Naive thymus-derived CD4-positive, alpha-beta T cell (primary cell): Measurements from ENCODE around the gene TRAPPC14. TPM values are rescaled to one million over a fixed set of nuclear protein-coding genes. Genes with fewer than 3 reads are reported as not detected.

ENCODE experiments used
- ATAC-seq: fragments of 150-1000 bp; cut with Tn5 transposase; 2 replicates; pipeline ENCODE4 v1.10.0; 2021; ENCODE audit warnings: mild to moderate bottlenecking, moderate library complexity
- CTCF ChIA-PET: fragments of 350-600 bp; sonication (Branson Sonifier 250); formaldehyde crosslinking; loops from one replicate; lab custom pipeline; 2021; ENCODE audit warnings: antibody characterized with exemption; lab: Charles Lee
- POLR2A ChIA-PET: fragments of 350-600 bp; sonication (Branson Sonifier 250); formaldehyde crosslinking; loops from one replicate; lab custom pipeline; 2021; ENCODE audit warnings: antibody characterized with exemption, inconsistent platforms; lab: Charles Lee
- DNase-seq, 9 donors: peaks; one replicate each; pipeline versions ENCODE4 v3.0.0 to v3.0.0-alpha.2; 2020 to 2022; ENCODE audit warnings: mixed read lengths in 1 of 9
- H3K27ac ChIP-seq: one replicate; pipeline ENCODE4 v1.7.0; 2013; ENCODE audit warnings: mild to moderate bottlenecking, low read depth, low read length, moderate library complexity
- H3K27me3 ChIP-seq, 2 donors: one replicate each; pipeline ENCODE4 v1.7.0; 2013; ENCODE audit warnings: low read length in 2 of 2, mild to moderate bottlenecking in 2 of 2, moderate library complexity in 2 of 2; ENCODE audit not compliant: control insufficient read depth in 2 of 2, insufficient read depth in 2 of 2
- H3K36me3 ChIP-seq, 3 experiments: 1 replicate in 2 of 3; 2 replicates in 1 of 3; pipeline ENCODE4 v1.7.0; 2013; ENCODE audit warnings: low read length in 3 of 3, mild to moderate bottlenecking in 3 of 3, moderate library complexity in 1 of 3; ENCODE audit not compliant: insufficient read depth in 3 of 3, control insufficient read depth in 2 of 3
- H3K4me1 ChIP-seq, 2 donors: one replicate each; pipeline ENCODE4 v1.7.0; 2013; ENCODE audit warnings: low read length in 2 of 2, mild to moderate bottlenecking in 2 of 2, moderate library complexity in 1 of 2; ENCODE audit not compliant: control insufficient read depth in 2 of 2, insufficient read depth in 2 of 2
- H3K4me3 ChIP-seq: 2 replicates; pipeline ENCODE4 v1.7.0; 2013; ENCODE audit warnings: mild to moderate bottlenecking, low read length
- H3K9me3 ChIP-seq, 3 experiments: 1 replicate in 2 of 3; 2 replicates in 1 of 3; pipeline ENCODE4 v1.7.0; 2013; ENCODE audit warnings: low read length in 3 of 3; ENCODE audit not compliant: control insufficient read depth in 2 of 3
- H3K27ac Mint-ChIP-seq, 9 donors: one replicate each; pipeline ENCODE4 v1.8.0; 2020 to 2022; ENCODE audit warnings: mixed read lengths in 9 of 9, mild to moderate bottlenecking in 8 of 9, moderate library complexity in 5 of 9, inconsistent platforms in 2 of 9
- H3K27me3 Mint-ChIP-seq, 5 donors: one replicate each; pipeline ENCODE4 v1.8.0; 2021 to 2022; ENCODE audit warnings: mixed read lengths in 5 of 5, mild to moderate bottlenecking in 1 of 5
- H3K36me3 Mint-ChIP-seq, 5 donors: one replicate each; pipeline ENCODE4 v1.8.0; 2020 to 2022; ENCODE audit warnings: mixed read lengths in 5 of 5, mild to moderate bottlenecking in 3 of 5, inconsistent platforms in 1 of 5
- H3K4me1 Mint-ChIP-seq, 7 donors: one replicate each; pipeline ENCODE4 v1.8.0; 2020 to 2022; ENCODE audit warnings: mixed read lengths in 7 of 7, mild to moderate bottlenecking in 3 of 7, inconsistent platforms in 1 of 7
- H3K4me3 Mint-ChIP-seq, 10 donors: one replicate each; pipeline ENCODE4 v1.8.0; 2020 to 2022; ENCODE audit warnings: mild to moderate bottlenecking in 10 of 10, mixed read lengths in 10 of 10, moderate library complexity in 6 of 10, inconsistent platforms in 2 of 10
- H3K9me3 Mint-ChIP-seq, 11 donors: one replicate each; pipeline ENCODE4 v1.8.0; 2020 to 2022; ENCODE audit warnings: mixed read lengths in 11 of 11, mild to moderate bottlenecking in 4 of 11, inconsistent platforms in 1 of 11, moderate library complexity in 1 of 11
- intact Hi-C, 2 donors: fragments of 100-400 bp; cut with micrococcal nuclease; formaldehyde crosslinking; loops; one replicate each; pipeline ENCODE4 v1.15.1; 2023
- polyA plus RNA-seq, 2 donors: library from polyadenylated mRNA; unstranded; fragments of 300-500 nt; fragmentation: Illumina TruSeq; gene quantifications; one replicate each; pipeline ENCODE4 v1.2.3, GENCODE V29; 2021
- total RNA-seq, 6 experiments: library from RNA in 5 of 6; stranded (reverse) in 5 of 6; gene quantifications; 1 replicate in 5 of 6; 2 replicates in 1 of 6; pipeline ENCODE4 v1.2.3 and lab custom pipeline; 2021 to 2026

The TRAPPC14 gene
- total and polyA plus RNA-seq, 7 experiments from 2014 or later: 3.2 to 102 (median 63.8) TPM

- H3K4me3 ChIP-seq: peak overlapping the region; percentile 99
- no peak for DNase-seq
- peak overlapping the region; percentile 98 for H3K27ac ChIP-seq
- POLR2A ChIA-PET: interaction anchor here (0.6 to 2.8 kb wide), 22 partner anchors 8 to 345 kb away, joined by 3 to 15 read pairs (median 4); partner anchors contain the start of genes AP4M1, GAL3ST4, GPC2 and MCM7
- no peak for ATAC-seq
- H3K27me3 ChIP-seq: no peaks in the 10 kb centered on the region
- CTCF ChIA-PET: interaction anchor here (0.5 to 3.3 kb wide), 8 partner anchors 8 to 213 kb away, joined by 3 to 8 read pairs (median 4); no protein-coding TSS in a partner anchor
- Mint-ChIP-seq H3K4me3 (peak overlapping the region; percentile 66 to 100 (median 91)), H3K36me3 (peaks cover 0 to 5% (median 0%) of the 10 kb centered on the region in 5 donors), H3K9me3 (peaks cover 0 to 4% (median 0%) of the 10 kb centered on the region in 11 donors), H3K27me3 (no peaks in the 10 kb centered on the region), H3K27ac (peak overlapping the region in 8 of 9 donors; percentile 62 to 86 (median 80)), H3K4me1 (peaks cover 13 to 51% (median 33%) of the 10 kb centered on the region in 7 donors)
- H3K4me1 ChIP-seq: peaks cover 20 to 33% of the 10 kb centered on the region in 2 donors
- H3K9me3 ChIP-seq: no peaks in the 10 kb centered on the region
- intact Hi-C loops: no loop called here
- H3K36me3 ChIP-seq: peaks cover 0 to 22% (median 0%) of the 10 kb centered on the region in 3 experiments
Measured at GRCh38 chr7:100128637-100128963, 29.9 kb downstream of the TRAPPC14 start.

GRCh38 chr7:100127866-100128636 lies 30.5 kb downstream of the TRAPPC14 start:
- peak overlapping the region; percentile 98 for H3K27ac ChIP-seq
- H3K27me3 ChIP-seq: no peaks in the 10 kb centered on the region
- Mint-ChIP-seq H3K4me3 (peak overlapping the region; percentile 66 to 100 (median 91)), H3K27ac (peak overlapping the region; percentile 62 to 89 (median 81)), H3K4me1 (peaks cover 13 to 51% (median 33%) of the 10 kb centered on the region in 7 donors), H3K36me3 (peaks cover 0 to 5% (median 0%) of the 10 kb centered on the region in 5 donors), H3K27me3 (no peaks in the 10 kb centered on the region), H3K9me3 (peaks cover 0 to 4% (median 0%) of the 10 kb centered on the region in 11 donors)
- H3K4me3 ChIP-seq: peak overlapping the region; percentile 99
- ChIA-PET CTCF (interaction anchor here (0.6 to 3.3 kb wide), 5 partner anchors 39 to 212 kb away, joined by 3 to 8 read pairs (median 6); no protein-coding TSS in a partner anchor), POLR2A (interaction anchor here (0.6 to 2.8 kb wide), 24 partner anchors 8 to 346 kb away, joined by 3 to 15 read pairs (median 4); partner anchors contain the start of genes AP4M1, GAL3ST4, GPC2 and MCM7)
- DNase-seq (peak in 7 of 9 donors; percentile 16 to 41 (median 27)), ATAC-seq (no peak)
- no peaks in the 10 kb centered on the region for H3K9me3 ChIP-seq
- intact Hi-C loops: loop anchor here (1.0 to 2.0 kb wide), 11 partner anchors 9 to 411 kb away; partner anchors contain the start of genes AP4M1 (in 2 of the 2), CNPY4 (in 2 of the 2), LAMTOR4 (in 2 of the 2) and MCM7 (in 2 of the 2)
- H3K36me3 ChIP-seq: peaks cover 0 to 23% (median 0%) of the 10 kb centered on the region in 3 experiments
- H3K4me1 ChIP-seq: peaks cover 20 to 33% of the 10 kb centered on the region in 2 donors

- POLR2A ChIA-PET: interaction anchor here (0.6 to 7.6 kb wide), 29 partner anchors 9 to 356 kb away, joined by 3 to 107 read pairs (median 5); partner anchors contain the start of genes AP4M1, COPS6, GAL3ST4 and GPC2
- Mint-ChIP-seq H3K4me1 (peaks cover 13 to 46% (median 26%) of the 10 kb centered on the region in 7 donors), H3K27ac (peak within 1 kb of the TSS; percentile 98 to 100 (median 99)), H3K9me3 (peaks cover 0 to 4% (median 0%) of the 10 kb centered on the region in 11 donors), H3K36me3 (peaks cover 0 to 12% (median 0%) of the 10 kb centered on the region in 5 donors), H3K4me3 (peak within 1 kb of the TSS; percentile 95 to 100 (median 98)), H3K27me3 (no peaks in the 10 kb centered on the region)
- H3K36me3 ChIP-seq: peaks cover 0 to 32% (median 0%) of the 10 kb centered on the region in 3 experiments
- CTCF ChIA-PET: interaction anchor here (0.7 kb wide), 1 partner anchor 149 kb away, joined by 3 read pairs; no protein-coding TSS in a partner anchor
- DNase-seq: peak; percentile 80 to 95 (median 91)
- H3K27me3 ChIP-seq: no peaks in the 10 kb centered on the region
- H3K9me3 ChIP-seq: no peaks in the 10 kb centered on the region
- H3K4me1 ChIP-seq: peaks cover 20 to 25% of the 10 kb centered on the region in 2 donors
- intact Hi-C loops: loop anchor here (1.0 to 2.0 kb wide), 12 partner anchors 8 to 412 kb away; partner anchors contain the start of genes AP4M1 (in 2 of the 2), CNPY4 (in 2 of the 2), LAMTOR4 (in 2 of the 2) and MCM7 (in 2 of the 2)
- ATAC-seq: peak; percentile 95
- peak within 1 kb of the TSS; percentile 98 for H3K27ac ChIP-seq
- H3K4me3 ChIP-seq: peak within 1 kb of the TSS; percentile 99
Measured at GRCh38 chr7:100126931-100127865, 31.3 kb downstream of the TRAPPC14 start, which contains the start of gene MBLAC1. TSS of gene MBLAC1 (plus strand) at chr7:100126967. CDS start at chr7:100127396, 429 bp downstream.

- peak overlapping the region; percentile 98 to 100 (median 99) for H3K27ac Mint-ChIP-seq
- POLR2A ChIA-PET: interaction anchor here (0.6 to 7.6 kb wide), 20 partner anchors 9 to 356 kb away, joined by 3 to 107 read pairs (median 4); partner anchors contain the start of genes AP4M1, COPS6, GAL3ST4 and GPC2
- Histone ChIP-seq H3K36me3 (peaks cover 0 to 35% (median 0%) of the 10 kb centered on the region in 3 experiments), H3K27ac (peak overlapping the region; percentile 98), H3K4me1 (peaks cover 20 to 25% of the 10 kb centered on the region in 2 donors), H3K27me3 (no peaks in the 10 kb centered on the region), H3K9me3 (no peaks in the 10 kb centered on the region), H3K4me3 (peak overlapping the region; percentile 99)
- peaks cover 8 to 43% (median 26%) of the 10 kb centered on the region in 7 donors for H3K4me1 Mint-ChIP-seq
- no peak for ATAC-seq
- CTCF ChIA-PET: interaction anchor here (0.6 to 0.7 kb wide), 3 partner anchors 25 to 149 kb away, joined by 3 read pairs; no protein-coding TSS in a partner anchor
- peaks cover 0 to 4% (median 0%) of the 10 kb centered on the region in 11 donors for H3K9me3 Mint-ChIP-seq
- intact Hi-C loops: loop anchor here (1.0 to 2.0 kb wide), 6 partner anchors 22 to 302 kb away; partner anchors contain the start of genes COPS6 (in 1 of the 2), LAMTOR4 (in 1 of the 2), MEPCE (in 1 of the 2) and ZCWPW1 (in 1 of the 2)
- peaks cover 0 to 12% (median 0%) of the 10 kb centered on the region in 5 donors for H3K36me3 Mint-ChIP-seq
- H3K4me3 Mint-ChIP-seq: peak overlapping the region; percentile 95 to 100 (median 98)
- DNase-seq: no peak
- H3K27me3 Mint-ChIP-seq: no peaks in the 10 kb centered on the region
Measured at GRCh38 chr7:100126239-100126930, 32.1 kb downstream of the TRAPPC14 start.
